ENCODE results near the gene SCN5A.

SCN5A gene

GRCh38 chr3:38515367-38515766, 134.1 kb downstream of the SCN5A start:
- H4K20me1 ChIP-seq: peaks cover 0 to 7% (median 0%) of the 10 kb centered on the region in 11 experiments; a peak in 2 of 22 replicates
- H3K27ac ChIP-seq: no peak overlapping the region
- no peak overlapping the region for H3K9ac ChIP-seq
- H3K9me3 ChIP-seq (replicated peaks in 1 of 11): no peaks in the 10 kb centered on the region
- H3K4me1 ChIP-seq: peaks cover 8 to 22% (median 19%) of the 10 kb centered on the region in 10 experiments; a peak in 19 of 20 replicates
- TF ChIP-seq Cebpa-rat (IDR thresholded peaks at IDR 0.05): no peak
- no peaks in the 10 kb centered on the region for H3K27me3 ChIP-seq
- no peak overlapping the region for H3K4me2 ChIP-seq
- H3K4me3 ChIP-seq: no peak overlapping the region
- H3K36me3 ChIP-seq: peaks cover 23 to 64% (median 51%) of the 10 kb centered on the region in 11 experiments

GRCh38 chr3:38511546-38511945, 137.9 kb downstream of the SCN5A start:
- Histone ChIP-seq H3K9me3 (replicated peaks in 1 of 11) (no peaks in the 10 kb centered on the region), H3K4me2 (no peak overlapping the region), H3K4me1 (no peaks in the 10 kb centered on the region), H3K27ac (no peak overlapping the region), H3K4me3 (no peak overlapping the region), H3K27me3 (no peaks in the 10 kb centered on the region), H3K36me3 (peaks cover 49 to 88% (median 73%) of the 10 kb centered on the region in 11 experiments), H3K9ac (no peak overlapping the region), H4K20me1 (peaks cover 0 to 7% (median 0%) of the 10 kb centered on the region in 11 experiments; a peak in 1 of 22 replicates)
- TF ChIP-seq Cebpa-rat (IDR thresholded peaks at IDR 0.05): no peak

DNA sequence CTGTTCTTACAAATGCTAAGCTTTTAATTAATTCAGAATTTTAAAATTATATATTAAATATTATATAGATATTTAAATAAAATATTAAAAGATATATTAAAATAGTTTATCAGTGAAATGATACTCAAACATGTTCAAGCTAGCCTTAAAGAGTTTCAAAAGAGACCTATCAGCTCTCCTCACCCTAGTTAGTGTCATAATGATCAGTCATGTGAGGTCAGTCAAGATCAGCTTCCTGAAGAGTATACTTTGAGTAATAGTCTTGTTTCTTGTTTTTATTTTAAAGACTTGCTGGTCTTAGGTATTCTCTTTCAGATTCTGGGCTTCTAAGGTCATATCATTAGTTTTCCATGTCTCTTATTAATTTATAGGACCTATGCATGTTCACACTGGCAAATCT, 138.9 kb downstream of the SCN5A start:
- no peak for TF ChIP-seq Cebpa-rat (IDR thresholded peaks at IDR 0.05)
- H3K4me3 ChIP-seq: no peak overlapping the region
- no peak overlapping the region for H3K27ac ChIP-seq
- peaks cover 0 to 5% (median 0%) of the 10 kb centered on the region in 11 experiments; a peak in 1 of 22 replicates for H4K20me1 ChIP-seq
- H3K27me3 ChIP-seq: no peaks in the 10 kb centered on the region
- peaks cover 54 to 94% (median 76%) of the 10 kb centered on the region in 11 experiments for H3K36me3 ChIP-seq
- H3K9me3 ChIP-seq (replicated peaks in 1 of 11): no peaks in the 10 kb centered on the region
- no peaks in the 10 kb centered on the region for H3K4me1 ChIP-seq
- H3K9ac ChIP-seq: no peak overlapping the region
- H3K4me2 ChIP-seq: no peak overlapping the region

DNA sequence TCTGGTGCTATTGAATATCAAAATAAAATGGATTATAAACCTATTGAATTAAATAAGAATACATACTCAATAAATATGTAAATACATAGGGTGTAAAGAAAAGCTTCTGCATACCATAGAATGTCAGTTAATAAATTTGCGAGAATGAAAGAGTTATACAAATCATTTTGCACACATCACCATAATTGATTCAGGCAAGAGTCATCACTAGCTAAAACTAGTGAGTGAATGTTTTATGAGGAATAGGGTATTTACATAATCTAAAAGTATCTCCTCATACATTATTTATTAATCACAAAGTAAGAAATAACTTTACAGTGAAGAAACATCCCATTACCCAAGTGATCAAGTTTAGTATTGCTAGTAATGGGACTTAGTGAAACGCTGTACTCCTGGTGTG, 139.8 kb downstream of the SCN5A start:
- H3K4me3 ChIP-seq: no peak overlapping the region
- TF ChIP-seq Cebpa-rat (IDR thresholded peaks at IDR 0.05): no peak
- peaks cover 53 to 95% (median 74%) of the 10 kb centered on the region in 11 experiments for H3K36me3 ChIP-seq

GRCh38 chr3:38507120-38507519, 142.4 kb downstream of the SCN5A start:
- no peak for TF ChIP-seq Cebpa-rat (IDR thresholded peaks at IDR 0.05)
- Histone ChIP-seq H3K27me3 (no peaks in the 10 kb centered on the region), H4K20me1 (no peaks in the 10 kb centered on the region; a peak in 1 of 22 replicates), H3K4me1 (no peaks in the 10 kb centered on the region), H3K36me3 (peaks cover 63 to 97% (median 76%) of the 10 kb centered on the region in 11 experiments), H3K4me3 (no peak overlapping the region), H3K9me3 (replicated peaks in 1 of 11) (no peaks in the 10 kb centered on the region), H3K9ac (no peak overlapping the region), H3K27ac (no peak overlapping the region), H3K4me2 (no peak overlapping the region)

More for the DNA sequence above, 139.8 kb downstream of the SCN5A start:
- no peaks in the 10 kb centered on the region for H3K9me3 ChIP-seq (replicated peaks in 1 of 11)
- H4K20me1 ChIP-seq: no peaks in the 10 kb centered on the region; a peak in 1 of 22 replicates
- H3K9ac ChIP-seq: no peak overlapping the region
- H3K27ac ChIP-seq: no peak overlapping the region
- H3K27me3 ChIP-seq: no peaks in the 10 kb centered on the region
- H3K4me1 ChIP-seq: no peaks in the 10 kb centered on the region
- no peak overlapping the region for H3K4me2 ChIP-seq

GRCh38 chr3:38500688-38501417, 148.6 kb downstream of the SCN5A start:
- Histone ChIP-seq H3K4me2 (no peak overlapping the region), H3K36me3 (peaks cover 47 to 83% (median 62%) of the 10 kb centered on the region in 11 experiments), H3K27ac (no peak overlapping the region), H3K27me3 (no peaks in the 10 kb centered on the region), H3K4me3 (no peak overlapping the region), H3K9me3 (replicated peaks in 1 of 11) (no peaks in the 10 kb centered on the region), H3K9ac (no peak overlapping the region), H4K20me1 (peaks cover 0 to 7% (median 0%) of the 10 kb centered on the region in 11 experiments; a peak in 1 of 22 replicates), H3K4me1 (peaks cover 8 to 19% (median 15%) of the 10 kb centered on the region in 10 experiments)
- no peak for TF ChIP-seq Cebpa-rat (IDR thresholded peaks at IDR 0.05)

Data from BLaER1 treated with 17β-estradiol and CSF1 and Interleukin-3, amounts not matched to agents 10 nM and 100 nM (cell line).